COLO668 (cell line): ENCODE measurements around the gene C2CD3.

ENCODE experiments used
- DNase-seq: peaks from one replicate; lab custom pipeline; 2025; ENCODE audit not compliant: unreplicated experiment; lab: John Stamatoyannopoulos, UW

C2CD3 gene

GRCh38 chr11:73965764-73966121, 205.1 kb downstream of the C2CD3 start:
- no peak for DNase-seq

GRCh38 chr11:73965076-73965763, 205.6 kb downstream of the C2CD3 start:
- no peak for DNase-seq

- DNase-seq: no peak
Observed at GRCh38 chr11:73963861-73964260, 206.9 kb downstream of the C2CD3 start.
